Nephron progenitor cell (in vitro differentiated cells): ENCODE results near the gene GNG8.
A peak's percentile ranks its signal among the peaks of the same experiment; 100 is the strongest.

Experiments used
- DNase-seq: peaks from one replicate; pipeline ENCODE4 v3.0.0; 2021
- H3K27ac Mint-ChIP-seq: 2 replicates; pipeline ENCODE4 v1.8.0; 2021; ENCODE audit warnings: mild to moderate bottlenecking, moderate library complexity, mixed read lengths
- H3K27me3 Mint-ChIP-seq: 2 replicates; pipeline ENCODE4 v1.8.0; 2021; ENCODE audit warnings: mild to moderate bottlenecking, low read depth, mixed read lengths; ENCODE audit not compliant: poor library complexity
- H3K36me3 Mint-ChIP-seq: 2 replicates; pipeline ENCODE4 v1.8.0; 2021; ENCODE audit warnings: low read depth, mixed read lengths
- H3K4me1 Mint-ChIP-seq: 2 replicates; pipeline ENCODE4 v1.8.0; 2021; ENCODE audit warnings: mixed read lengths
- H3K4me3 Mint-ChIP-seq: 2 replicates; pipeline ENCODE4 v1.8.0; 2021; ENCODE audit warnings: mild to moderate bottlenecking, moderate library complexity, mixed read lengths
- H3K9me3 Mint-ChIP-seq: 2 replicates; pipeline ENCODE4 v1.8.0; 2021; ENCODE audit warnings: mild to moderate bottlenecking, moderate library complexity, mixed read lengths
- CTCF ChIP-seq: fragments of 200-600 bp; sonication (generic); IDR thresholded peaks from 2 replicates; pipeline ENCODE4 v1.5.0; 2021; ENCODE audit warnings: antibody characterized with exemption

GNG8 gene

GRCh38 chr19:46639358-46640182 is 3.6 kb upstream of the GNG8 start:
- Mint-ChIP-seq H3K27me3 (peaks cover 44% of the 10 kb centered on the region), H3K4me3 (no peak overlapping the region), H3K36me3 (no peaks in the 10 kb centered on the region), H3K9me3 (no peaks in the 10 kb centered on the region), H3K4me1 (peaks cover 12% of the 10 kb centered on the region), H3K27ac (no peak overlapping the region)
- no peak for TF ChIP-seq CTCF
- DNase-seq: peak; percentile 71

DNA sequence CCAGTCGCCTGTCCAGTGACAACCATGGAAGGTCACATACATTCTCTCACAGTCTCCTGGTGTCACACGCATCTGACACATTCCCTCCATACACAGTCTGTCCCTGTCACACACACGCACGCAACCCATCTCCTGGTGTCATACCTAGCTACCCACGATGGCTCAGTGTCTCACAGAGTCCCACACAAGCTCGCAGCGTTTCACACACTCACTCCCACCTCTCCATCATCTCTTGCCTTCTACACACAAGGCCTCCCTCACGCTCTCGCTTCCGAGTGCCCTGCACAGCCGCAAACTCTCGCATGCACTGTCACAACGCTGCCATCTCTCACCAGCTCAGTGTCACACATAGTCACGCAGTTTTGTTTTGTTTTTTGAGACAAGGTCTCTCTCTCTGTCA is 1.2 kb upstream of the GNG8 start:
- no peaks in the 10 kb centered on the region for H3K9me3 Mint-ChIP-seq
- H3K27me3 Mint-ChIP-seq: peaks cover 25% of the 10 kb centered on the region

GRCh38 chr19:46634656-46635218 is 1.3 kb downstream of the GNG8 start:
- H3K27ac Mint-ChIP-seq: no peak overlapping the region
- H3K36me3 Mint-ChIP-seq: no peaks in the 10 kb centered on the region
- no peaks in the 10 kb centered on the region for H3K9me3 Mint-ChIP-seq
- peaks cover 41% of the 10 kb centered on the region for H3K4me1 Mint-ChIP-seq
- no peak for TF ChIP-seq CTCF
- peaks cover 9% of the 10 kb centered on the region for H3K27me3 Mint-ChIP-seq
- DNase-seq: no peak
- peak overlapping the region; percentile 74 for H3K4me3 Mint-ChIP-seq

More for the DNA sequence above, 1.2 kb upstream of the GNG8 start:
- H3K4me1 Mint-ChIP-seq: peaks cover 23% of the 10 kb centered on the region
- no peak for TF ChIP-seq CTCF
- no peak overlapping the region for H3K27ac Mint-ChIP-seq
- H3K4me3 Mint-ChIP-seq: no peak overlapping the region
- DNase-seq: no peak
- no peaks in the 10 kb centered on the region for H3K36me3 Mint-ChIP-seq

DNA sequence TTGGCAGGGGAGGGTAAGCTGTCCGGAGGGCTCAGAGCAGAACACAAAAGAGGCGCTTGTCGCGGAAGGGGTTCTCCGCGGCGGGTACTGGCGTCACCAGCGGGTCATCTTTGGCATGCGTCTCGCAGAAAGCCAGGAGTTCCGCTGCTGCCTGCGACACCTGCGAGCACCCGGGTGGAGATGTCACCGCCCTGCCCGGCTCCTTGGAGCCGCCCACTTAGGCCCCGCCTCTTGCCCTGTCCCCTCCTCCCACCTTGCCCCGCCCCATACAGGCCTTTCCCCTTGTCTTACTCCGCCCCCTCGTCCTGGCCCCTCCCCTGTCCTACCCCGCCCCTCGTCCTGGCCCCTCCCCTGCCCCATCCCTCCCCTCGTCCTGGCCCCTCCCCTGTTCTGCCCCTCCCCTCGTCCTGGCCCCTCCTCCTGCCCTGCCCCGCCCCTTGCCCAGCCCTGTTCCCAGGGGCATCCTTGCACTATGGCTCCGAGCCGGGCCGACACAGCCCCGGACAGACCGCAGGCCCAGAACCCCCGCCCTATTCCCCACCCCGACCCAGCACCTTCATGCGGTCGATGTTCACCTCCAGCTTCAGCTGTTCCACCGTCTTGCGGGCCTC is 1.9 kb downstream of the GNG8 start:
- Mint-ChIP-seq H3K4me1 (peaks cover 42% of the 10 kb centered on the region), H3K27ac (no peak overlapping the region), H3K36me3 (no peaks in the 10 kb centered on the region), H3K4me3 (peak overlapping the region; percentile 73), H3K9me3 (no peaks in the 10 kb centered on the region), H3K27me3 (peaks cover 13% of the 10 kb centered on the region)
- TF ChIP-seq CTCF: no peak
- DNase-seq: peak; percentile 96

- peaks cover 42% of the 10 kb centered on the region for H3K4me1 Mint-ChIP-seq
- peaks cover 18% of the 10 kb centered on the region for H3K27me3 Mint-ChIP-seq
- TF ChIP-seq CTCF: no peak
- no peak for DNase-seq
- no peaks in the 10 kb centered on the region for H3K36me3 Mint-ChIP-seq
- no peak overlapping the region for H3K27ac Mint-ChIP-seq
- H3K9me3 Mint-ChIP-seq: no peaks in the 10 kb centered on the region
- H3K4me3 Mint-ChIP-seq: peak overlapping the region; percentile 73
Observed at GRCh38 chr19:46633130-46633529, 2.9 kb downstream of the GNG8 start.
